Measurements from ENCODE around the gene DKK1. TPM values are rescaled to one million over a fixed set of nuclear protein-coding genes. Genes with fewer than 3 reads are reported as not detected.

The DKK1 gene, protein sequence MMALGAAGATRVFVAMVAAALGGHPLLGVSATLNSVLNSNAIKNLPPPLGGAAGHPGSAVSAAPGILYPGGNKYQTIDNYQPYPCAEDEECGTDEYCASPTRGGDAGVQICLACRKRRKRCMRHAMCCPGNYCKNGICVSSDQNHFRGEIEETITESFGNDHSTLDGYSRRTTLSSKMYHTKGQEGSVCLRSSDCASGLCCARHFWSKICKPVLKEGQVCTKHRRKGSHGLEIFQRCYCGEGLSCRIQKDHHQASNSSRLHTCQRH
- 18.6 and 19.6 TPM in 2 replicates for total RNA-seq

DNA sequence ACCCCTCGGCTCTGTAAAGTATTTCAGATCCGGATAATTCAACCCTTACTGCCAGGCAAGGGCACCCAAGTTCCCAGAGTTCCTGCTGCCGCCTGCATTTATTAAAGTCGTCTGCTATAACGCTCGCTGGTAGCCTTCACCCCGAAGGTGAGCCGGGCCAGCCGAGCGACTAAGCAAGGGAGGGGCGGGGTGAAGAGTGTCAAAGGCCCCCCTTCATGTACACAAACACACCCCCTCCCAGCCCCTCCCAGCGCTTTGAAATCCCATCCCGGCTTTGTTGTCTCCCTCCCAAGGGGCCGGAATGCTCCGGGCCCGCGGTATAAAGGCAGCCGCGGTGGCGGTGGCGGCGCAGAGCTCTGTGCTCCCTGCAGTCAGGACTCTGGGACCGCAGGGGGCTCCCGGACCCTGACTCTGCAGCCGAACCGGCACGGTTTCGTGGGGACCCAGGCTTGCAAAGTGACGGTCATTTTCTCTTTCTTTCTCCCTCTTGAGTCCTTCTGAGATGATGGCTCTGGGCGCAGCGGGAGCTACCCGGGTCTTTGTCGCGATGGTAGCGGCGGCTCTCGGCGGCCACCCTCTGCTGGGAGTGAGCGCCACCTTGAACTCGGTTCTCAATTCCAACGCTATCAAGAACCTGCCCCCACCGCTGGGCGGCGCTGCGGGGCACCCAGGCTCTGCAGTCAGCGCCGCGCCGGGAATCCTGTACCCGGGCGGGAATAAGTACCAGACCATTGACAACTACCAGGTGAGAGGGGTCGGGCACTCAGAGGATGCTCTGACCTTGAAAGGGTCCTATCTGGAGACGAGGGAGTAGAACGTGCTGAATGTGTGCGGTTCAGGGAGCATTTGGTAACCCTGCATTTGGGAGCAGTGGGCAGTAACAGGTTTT is at the start of gene DKK1:
DKK1 (plus strand) TSS at position 349 of the 889 bp plus-strand sequence; CDS start at position 503, 154 bp downstream.
- DNase-seq = peak; percentile 92

DNA sequence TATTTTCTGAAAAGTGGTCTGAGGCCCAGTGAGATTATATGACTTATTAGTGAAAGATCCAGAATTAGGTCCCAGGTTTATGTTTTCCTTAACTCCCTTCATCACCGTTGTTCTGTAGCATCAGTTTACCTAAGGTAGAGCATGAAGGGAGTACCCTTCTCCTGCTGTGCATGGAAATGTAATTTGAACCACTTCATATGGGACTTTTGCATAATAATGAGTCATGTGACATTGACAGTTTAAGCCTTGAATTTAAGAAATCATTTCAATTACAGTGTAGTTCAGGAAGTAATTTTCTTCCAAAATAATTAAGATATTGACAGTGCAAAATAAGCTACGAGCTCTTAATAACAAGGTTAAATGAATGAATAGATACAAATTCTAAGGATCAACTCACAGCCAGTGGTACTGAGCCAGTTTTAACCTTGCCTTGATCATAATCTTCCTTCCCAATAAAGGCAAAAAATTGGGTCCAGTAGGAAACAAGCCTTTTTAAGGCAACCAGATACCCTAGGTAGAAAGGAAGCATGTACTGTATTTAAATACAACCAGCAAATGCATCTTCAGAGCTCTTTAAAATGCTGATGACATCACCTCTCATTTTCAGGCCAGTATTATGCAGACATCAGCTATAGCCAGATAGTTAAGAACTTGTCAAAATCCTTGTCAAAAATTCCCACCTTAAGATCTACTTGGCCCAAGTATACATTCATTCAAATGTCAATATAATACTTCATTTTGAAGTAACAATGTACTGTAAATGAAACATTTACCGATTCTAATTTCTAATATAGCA is 48.8 kb upstream of the DKK1 start:
- DNase-seq = no peak

DNA sequence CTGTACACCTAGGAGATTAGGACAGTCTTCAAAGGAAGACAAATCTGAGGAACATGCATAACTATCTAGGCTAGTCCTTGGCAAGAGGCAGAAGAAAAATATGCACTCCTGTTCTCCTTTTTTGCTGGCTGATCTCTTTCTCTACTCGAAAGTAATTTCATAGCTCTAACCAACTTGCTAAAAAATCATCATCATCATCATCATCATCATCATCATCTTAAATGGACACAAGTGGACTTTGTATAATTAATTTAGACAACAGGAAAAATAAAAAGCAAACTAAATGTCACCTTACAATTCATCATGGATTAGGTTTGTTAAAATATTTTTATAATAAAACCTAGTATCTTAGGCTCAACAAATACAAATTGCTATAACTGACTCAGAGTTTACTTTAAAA is 47.2 kb upstream of the DKK1 start:
- no peak for DNase-seq

DNA sequence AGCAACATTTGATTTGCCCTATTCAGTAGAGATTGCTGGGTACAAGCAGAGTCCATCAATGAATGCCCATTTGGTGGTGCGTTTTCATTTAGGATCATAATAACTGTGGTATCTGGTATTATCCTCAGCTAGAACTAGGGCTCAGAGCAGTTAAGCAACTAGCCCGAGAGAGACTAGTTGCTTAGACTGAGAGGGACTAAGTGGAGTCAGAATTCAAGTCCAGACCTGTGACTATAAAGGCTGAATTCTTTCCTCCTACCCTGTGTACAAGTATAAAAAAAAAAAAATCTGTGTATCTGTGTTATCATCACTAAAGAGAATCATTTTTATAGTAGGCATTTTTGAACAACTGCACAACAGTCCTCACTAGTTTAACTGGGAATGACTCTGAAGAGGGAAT is 45.3 kb upstream of the DKK1 start:
- DNase-seq = no peak

DNA sequence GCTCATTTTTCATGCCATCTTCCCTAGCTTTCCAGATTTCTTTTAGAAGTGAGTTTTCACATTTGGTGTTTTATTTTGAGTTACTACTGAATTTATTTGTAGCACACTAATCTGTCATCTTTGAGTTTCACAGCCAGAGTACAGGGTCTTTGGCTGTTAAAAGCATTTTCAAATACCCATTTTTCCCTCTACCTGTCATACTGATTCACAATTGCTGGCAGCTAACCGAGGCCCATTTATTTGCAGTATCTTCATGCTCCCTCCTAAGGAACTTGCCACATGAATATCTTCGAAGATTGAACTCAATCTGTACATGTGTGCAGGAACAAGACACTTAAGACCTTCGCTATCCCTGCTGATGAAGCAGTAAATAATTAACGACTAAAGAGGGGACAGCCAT is 44.8 kb upstream of the DKK1 start:
- DNase-seq = no peak

DNA sequence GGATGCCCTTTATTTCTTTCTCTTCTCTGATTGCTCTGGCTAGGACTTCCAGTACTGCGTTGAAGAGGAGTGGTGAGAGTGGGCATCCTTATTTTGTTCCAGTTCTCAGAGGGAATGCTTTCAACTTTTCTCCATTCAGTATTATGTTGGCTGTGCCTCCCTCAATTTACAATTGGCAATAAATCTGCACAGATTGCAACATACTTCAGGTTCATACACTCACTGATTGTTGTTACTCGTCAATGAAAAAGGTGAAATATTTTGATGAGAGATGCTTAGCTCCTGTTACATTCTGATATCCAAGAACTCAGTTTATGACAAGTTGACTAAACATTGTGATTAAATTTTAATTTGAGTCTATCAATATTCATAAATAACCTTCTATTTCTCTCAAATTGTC is 37.9 kb upstream of the DKK1 start:
- no peak for DNase-seq

DNA sequence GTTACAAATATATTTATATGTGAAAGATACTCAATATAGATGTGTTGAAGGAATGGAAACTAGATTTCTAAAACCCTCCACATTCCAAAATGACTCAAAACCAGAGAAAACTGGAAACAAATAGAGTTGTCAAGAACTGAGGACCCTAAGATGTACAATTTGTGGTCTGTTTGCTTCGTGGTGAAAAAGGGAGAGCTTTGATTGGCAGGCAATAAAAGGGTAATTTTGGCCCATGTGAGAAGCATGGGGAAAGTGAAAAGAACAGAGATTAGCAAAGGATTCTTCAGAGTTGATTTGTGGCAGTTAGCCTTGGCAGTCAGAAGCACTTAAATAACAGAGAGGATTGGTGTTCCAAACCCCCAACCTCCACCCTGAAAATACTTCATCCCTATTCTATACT is 37.1 kb upstream of the DKK1 start:
- no peak for DNase-seq

DNA sequence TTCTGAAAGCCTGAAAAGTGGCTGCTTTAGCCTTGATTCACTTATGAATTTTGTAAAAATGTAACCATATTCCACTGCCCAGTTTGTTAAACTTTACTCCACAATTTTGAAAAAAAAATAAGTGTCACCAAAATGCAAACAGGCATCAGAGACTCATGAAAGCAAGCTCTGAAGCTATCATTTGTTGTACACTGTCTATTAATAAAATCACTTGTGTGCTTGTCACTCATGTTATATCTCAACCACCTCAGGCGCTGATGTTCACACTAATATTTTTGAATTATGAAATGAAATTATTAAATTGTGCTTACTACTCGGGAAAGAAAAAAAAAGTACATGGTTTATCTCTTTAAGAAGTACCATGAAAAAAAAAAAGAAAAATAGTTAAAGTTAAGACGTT is 34.5 kb upstream of the DKK1 start:
- DNase-seq = no peak

DNA sequence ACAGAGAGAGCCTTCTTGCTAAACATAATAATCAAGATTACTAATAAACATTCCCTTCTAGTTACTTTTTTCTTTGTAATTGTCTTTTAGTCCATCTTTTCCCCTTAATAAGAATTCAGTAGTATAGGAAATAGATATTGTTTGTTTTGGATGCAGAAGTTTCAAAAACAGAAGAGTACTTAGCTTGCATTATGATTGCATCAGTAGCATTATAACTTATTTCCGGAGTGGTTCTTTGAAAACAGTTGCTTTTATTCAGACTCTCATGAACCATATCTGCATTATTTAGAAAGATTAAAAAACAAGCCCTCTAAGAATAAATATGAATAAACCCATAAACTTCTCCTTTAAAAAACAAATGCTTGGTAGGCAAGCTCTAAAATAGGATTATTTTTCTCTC is 34.0 kb upstream of the DKK1 start:
- DNase-seq = peak; percentile 10

DNA sequence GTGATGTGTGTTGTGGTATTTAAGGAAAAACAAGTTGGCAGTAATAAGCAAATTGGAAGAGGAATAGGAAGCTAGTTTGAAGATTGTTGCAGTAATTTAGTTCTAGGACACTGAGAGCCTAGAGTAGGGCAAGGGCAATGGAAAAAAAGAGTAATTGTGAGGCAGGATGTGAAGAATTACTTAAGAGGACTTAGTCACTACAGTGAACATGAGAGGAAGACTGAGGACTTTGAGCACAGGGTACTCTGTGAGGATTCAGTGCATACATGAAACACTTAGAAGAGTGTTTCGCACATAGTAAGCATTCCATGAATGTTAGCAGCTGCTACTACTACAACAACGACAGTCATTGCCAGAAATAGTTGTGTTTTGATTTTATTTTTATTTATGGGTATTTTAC is 30.9 kb upstream of the DKK1 start:
- DNase-seq = peak; percentile 28

DNA sequence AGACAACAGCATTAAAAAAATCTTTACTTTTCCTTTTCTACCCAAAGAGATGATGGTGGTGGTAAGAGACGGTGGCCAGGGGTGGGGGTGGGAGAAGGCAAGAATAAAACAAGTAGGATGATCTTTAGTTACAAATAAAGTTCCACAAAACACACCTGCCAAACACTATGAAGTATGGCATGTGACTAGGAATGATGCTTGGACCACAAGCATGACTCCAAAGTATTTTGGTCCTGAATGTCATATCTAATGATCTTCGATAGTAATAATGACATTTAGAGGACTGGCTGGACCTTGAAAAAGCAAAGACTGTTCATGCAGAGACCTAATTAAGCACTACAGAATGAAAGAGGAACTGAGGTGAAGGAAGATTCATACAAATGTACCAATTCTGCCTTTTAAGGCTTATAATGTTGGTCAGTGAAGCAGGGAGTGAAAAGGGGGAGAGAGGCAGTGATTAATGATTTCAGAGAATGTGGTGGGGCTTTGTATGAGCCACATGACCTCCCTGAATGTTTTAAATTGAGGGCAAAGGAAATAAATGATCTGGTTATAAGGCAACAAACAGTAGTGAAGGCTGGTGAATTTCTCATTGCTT is 29.6 kb upstream of the DKK1 start:
- DNase-seq = no peak

DNA sequence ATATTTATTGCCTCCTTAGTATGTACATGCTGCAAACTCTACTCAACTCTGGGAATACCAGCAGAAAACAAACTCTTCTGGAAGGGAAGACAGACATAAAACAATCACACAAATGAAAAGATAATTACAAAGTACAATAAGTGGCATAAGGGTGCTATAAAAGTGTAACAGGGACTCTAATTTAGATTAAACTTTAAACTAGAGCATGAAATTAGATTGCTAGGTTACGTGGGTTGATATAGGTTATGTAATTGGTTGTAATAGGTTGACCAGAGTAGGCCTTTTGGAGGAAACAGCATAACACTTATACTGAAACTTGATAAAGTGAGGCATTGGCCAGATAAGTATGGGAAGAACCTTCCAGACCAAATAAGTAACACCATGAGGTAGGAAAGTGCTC is 26.2 kb upstream of the DKK1 start:
- DNase-seq = no peak

DNA sequence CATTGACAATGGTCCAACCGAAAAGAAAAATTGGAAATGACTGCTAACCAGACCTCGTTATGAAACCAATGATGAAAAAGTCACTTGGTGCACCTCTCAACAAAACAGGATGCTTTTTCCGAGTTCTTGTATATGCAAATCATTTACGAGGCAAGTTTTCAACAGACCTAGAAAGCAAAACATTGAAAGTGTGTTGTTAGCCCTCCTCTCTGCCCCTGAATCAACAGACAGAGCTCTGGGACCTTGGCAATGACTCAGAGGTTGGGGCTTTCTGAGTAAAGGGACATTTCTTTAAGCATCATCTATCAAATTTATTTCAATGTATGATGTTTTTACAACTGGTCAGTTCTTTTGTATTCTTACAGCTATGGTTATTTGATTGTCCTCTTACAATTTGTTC is 16.3 kb upstream of the DKK1 start:
- DNase-seq = no peak

DNA sequence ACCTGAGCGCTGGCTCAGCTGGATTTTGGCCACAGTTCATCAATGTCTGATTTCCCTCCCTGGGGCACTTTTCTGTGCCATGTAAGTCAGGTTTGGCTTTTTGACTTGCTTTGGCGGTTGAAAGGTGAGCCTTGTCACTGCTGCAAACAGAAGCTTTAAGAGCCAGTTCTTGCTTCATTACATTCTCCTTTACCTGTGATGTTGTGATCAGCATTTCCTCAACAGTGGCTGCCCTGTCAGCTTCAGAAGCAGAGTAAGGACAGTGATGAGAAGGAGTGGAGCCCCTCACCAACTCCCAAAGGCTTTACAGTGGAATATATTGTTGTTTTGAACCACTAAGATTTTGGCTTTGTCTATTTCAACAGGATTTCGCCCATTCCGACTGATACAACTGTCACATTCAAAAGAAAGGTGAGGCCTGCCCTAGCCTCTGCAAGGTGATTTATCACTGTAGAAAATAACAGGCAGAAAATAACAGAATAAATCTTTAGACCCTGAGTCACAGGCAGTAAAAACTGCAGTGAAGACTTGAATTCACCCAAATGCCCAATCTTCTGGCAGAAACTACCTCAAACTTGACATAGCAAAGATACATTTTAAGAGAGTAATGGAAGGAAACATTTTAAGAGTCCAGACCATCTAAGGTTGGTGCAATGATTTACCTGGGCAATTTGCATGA is 13.3 kb upstream of the DKK1 start:
- no peak for DNase-seq

DNA sequence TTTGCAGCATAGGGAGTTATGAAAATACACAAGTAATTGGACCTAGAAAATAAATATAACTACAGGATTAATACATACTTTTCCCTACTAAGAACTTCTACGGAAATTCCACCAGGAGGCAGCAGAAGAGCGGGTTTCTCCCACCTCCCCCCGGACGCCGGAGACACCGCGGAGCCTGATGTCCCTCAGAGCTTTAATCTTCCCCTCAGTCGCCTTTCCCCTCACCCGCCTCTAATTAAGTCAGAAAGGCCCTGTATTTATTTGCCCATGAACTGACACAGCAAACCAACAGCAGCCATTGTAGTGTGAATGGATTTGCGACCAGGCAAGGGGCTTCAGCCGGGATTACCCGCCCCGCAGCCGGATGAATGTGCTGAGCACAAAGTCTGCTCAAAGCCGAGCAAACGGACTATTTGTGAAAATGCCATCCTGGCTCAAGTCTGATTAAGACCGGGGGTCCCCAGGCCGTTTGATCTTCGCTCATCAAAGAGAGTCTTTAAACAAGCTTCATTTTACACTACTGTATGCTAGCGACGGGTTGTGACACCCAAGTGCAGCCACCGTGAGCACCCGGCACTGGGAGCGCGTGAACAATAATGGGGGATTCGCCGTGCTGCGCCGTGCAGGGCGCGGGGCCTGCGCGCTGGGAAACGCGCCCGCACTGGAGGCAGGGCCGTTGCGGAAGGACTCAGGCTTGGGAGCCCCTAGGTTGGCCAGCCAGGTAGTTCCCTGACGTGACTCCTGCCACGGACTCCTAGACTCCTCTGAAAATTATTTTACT is 5.6 kb upstream of the DKK1 start:
- DNase-seq = peak; percentile 91

DNA sequence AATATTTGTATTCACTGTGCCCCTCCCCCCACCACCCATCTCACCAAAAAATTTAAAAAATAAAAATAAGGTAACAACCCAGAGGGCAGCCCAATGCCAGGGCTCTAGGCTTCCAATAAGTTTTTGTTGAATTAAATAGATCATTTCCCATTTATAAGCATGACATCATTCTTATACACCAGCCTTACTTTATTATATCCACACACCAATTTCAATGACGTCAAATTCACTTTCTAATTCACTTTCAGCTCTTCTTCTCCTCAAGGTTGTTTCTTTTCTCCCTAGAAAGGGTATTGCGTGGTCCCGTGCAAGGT is 1.2 kb upstream of the DKK1 start:
- DNase-seq = no peak

DNA sequence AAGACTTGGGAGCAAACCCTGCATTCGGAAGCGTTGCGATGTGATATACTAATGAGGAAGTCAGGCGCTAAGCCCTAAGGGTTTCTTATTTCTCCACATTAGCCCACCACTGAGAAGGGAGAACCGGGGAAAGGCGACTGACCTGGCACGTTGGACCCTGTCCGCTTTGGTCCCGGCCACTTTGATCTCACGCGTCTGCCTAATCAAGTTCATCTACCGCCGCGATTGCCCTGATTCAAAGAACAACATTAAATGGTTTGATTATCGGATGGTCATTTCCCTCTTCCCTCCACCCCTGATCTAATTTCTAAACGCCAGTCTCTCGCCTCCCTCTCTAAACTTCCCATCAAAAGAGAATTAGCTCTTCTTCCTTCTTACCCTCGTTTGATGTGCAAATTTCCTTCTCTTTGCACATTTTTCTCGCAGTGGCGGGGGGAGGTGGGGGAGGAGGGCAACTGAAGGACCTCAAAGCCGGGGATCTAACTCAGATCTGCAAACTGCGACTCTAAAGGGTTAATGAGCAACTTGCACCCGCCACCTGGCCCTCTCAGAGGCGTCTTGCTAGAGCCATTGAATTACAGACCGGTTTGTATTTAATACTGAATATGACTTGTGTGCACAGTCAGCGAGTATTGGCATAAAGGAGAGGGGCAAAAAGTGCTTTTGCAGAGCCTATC is 687 bp upstream of the DKK1 start:
- peak; percentile 56 for DNase-seq

DNA sequence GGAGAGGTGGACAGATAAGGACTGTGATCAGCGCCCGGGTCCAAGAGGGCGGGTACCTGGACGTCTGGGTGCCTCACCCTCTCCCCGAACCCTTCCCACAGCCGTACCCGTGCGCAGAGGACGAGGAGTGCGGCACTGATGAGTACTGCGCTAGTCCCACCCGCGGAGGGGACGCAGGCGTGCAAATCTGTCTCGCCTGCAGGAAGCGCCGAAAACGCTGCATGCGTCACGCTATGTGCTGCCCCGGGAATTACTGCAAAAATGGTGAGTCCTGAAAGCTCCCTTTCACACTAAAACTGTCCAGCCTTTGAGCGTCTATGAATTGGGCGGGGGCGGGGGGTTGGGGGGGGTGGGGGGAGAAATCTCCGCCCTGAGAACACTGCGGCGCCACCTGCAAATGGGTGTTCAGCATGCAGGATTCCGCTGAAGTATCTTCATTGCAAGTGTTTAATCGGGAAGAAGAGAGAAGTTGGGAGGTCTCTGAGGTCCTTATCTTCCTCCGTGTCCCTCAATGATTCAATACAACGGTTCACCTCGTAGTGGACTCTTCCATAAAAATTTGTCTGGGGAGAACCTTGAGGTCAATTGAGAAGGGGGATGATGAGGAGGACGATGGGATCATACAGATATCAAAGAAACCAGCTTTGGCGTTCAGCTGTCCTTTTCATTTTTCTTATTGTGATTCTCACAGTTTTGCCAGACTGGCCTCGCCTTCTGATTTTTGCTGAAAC is 906 bp downstream of the DKK1 start:
- peak; percentile 63 for DNase-seq

DNA sequence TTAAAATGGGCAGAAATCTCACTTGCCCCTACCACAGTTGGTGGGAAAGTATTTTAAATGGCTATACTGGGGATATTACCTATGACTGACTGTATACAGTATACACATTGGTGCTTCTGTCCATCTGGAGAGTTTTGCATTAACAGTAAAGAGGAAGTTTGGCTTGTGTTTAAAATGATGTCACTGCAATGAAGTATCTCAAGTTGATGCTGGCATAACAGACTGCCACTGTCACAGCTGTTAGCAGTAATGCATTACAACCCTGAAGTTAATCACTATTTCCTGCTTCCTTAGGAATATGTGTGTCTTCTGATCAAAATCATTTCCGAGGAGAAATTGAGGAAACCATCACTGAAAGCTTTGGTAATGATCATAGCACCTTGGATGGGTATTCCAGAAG is 1.9 kb downstream of the DKK1 start:
- DNase-seq = peak; percentile 58

DNA sequence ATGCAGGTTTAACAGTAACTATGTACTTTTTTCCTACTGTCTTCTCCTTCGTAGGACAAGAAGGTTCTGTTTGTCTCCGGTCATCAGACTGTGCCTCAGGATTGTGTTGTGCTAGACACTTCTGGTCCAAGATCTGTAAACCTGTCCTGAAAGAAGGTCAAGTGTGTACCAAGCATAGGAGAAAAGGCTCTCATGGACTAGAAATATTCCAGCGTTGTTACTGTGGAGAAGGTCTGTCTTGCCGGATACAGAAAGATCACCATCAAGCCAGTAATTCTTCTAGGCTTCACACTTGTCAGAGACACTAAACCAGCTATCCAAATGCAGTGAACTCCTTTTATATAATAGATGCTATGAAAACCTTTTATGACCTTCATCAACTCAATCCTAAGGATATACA is 2.4 kb downstream of the DKK1 start:
- peak; percentile 14 for DNase-seq
